ENCODE results near the gene ITGA2.

The ITGA2 gene

DNA sequence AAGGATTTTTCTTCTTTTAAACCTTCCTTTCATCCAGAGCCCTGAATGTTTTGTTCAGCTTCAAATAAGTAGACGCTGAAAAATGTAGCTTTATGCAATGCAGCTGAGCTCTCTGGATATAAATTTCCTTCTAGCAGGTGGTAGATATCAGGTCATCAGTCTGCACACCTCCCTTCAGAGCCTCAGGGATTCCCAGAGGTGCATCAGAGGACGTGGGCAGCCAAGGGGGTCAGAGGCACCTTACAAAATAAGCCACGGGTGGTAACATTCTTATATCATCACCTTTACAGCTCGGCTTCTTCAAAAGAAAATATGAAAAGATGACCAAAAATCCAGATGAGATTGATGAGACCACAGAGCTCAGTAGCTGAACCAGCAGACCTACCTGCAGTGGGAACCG, 101.1 kb downstream of the ITGA2 start:
- Histone ChIP-seq H3K27me3 (no peaks in the 10 kb centered on the region), H3K36me3 (no peaks in the 10 kb centered on the region), H3K4me3 (ENCODE audit: low read depth, low read length) (no peak overlapping the region), H3K9me3 (no peaks in the 10 kb centered on the region), H3K4me1 (no peaks in the 10 kb centered on the region)
- TF ChIP-seq, protein P1, sequence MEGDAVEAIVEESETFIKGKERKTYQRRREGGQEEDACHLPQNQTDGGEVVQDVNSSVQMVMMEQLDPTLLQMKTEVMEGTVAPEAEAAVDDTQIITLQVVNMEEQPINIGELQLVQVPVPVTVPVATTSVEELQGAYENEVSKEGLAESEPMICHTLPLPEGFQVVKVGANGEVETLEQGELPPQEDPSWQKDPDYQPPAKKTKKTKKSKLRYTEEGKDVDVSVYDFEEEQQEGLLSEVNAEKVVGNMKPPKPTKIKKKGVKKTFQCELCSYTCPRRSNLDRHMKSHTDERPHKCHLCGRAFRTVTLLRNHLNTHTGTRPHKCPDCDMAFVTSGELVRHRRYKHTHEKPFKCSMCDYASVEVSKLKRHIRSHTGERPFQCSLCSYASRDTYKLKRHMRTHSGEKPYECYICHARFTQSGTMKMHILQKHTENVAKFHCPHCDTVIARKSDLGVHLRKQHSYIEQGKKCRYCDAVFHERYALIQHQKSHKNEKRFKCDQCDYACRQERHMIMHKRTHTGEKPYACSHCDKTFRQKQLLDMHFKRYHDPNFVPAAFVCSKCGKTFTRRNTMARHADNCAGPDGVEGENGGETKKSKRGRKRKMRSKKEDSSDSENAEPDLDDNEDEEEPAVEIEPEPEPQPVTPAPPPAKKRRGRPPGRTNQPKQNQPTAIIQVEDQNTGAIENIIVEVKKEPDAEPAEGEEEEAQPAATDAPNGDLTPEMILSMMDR (IDR thresholded peaks at IDR 0.05; ENCODE audit: low read depth, low read length) = no peak
- DNase-seq = no peak

DNA sequence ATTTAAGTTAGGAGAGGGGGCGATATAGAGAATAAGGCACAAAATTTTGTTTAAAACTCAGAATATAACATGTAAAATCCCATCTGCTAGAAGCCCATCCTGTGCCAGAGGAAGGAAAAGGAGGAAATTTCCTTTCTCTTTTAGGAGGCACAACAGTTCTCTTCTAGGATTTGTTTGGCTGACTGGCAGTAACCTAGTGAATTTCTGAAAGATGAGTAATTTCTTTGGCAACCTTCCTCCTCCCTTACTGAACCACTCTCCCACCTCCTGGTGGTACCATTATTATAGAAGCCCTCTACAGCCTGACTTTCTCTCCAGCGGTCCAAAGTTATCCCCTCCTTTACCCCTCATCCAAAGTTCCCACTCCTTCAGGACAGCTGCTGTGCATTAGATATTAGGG, 102.1 kb downstream of the ITGA2 start:
- TF ChIP-seq, protein P1 (IDR thresholded peaks at IDR 0.05; ENCODE audit: low read depth, low read length) = no peak
- H3K36me3 ChIP-seq = no peaks in the 10 kb centered on the region
- H3K4me3 ChIP-seq (ENCODE audit: low read depth, low read length) = no peak overlapping the region
- H3K4me1 ChIP-seq = no peaks in the 10 kb centered on the region
- no peaks in the 10 kb centered on the region for H3K9me3 ChIP-seq
- no peaks in the 10 kb centered on the region for H3K27me3 ChIP-seq
- no peak for DNase-seq

DNA sequence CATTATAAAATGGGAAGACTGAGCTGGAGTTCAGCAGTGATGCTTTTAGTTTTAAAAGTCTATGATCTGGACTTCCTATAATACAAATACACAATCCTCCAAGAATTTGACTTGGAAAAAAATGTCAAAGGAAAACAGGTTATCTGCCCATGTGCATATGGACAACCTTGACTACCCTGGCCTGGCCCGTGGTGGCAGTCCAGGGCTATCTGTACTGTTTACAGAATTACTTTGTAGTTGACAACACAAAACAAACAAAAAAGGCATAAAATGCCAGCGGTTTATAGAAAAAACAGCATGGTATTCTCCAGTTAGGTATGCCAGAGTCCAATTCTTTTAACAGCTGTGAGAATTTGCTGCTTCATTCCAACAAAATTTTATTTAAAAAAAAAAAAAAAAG, 103.1 kb downstream of the ITGA2 start:
- H3K27me3 ChIP-seq = no peaks in the 10 kb centered on the region
- TF ChIP-seq, protein P1 (IDR thresholded peaks at IDR 0.05; ENCODE audit: low read depth, low read length) = no peak
- no peak for DNase-seq
- no peaks in the 10 kb centered on the region for H3K36me3 ChIP-seq
- H3K9me3 ChIP-seq = no peaks in the 10 kb centered on the region
- no peaks in the 10 kb centered on the region for H3K4me1 ChIP-seq
- no peak overlapping the region for H3K4me3 ChIP-seq (ENCODE audit: low read depth, low read length)

DNA sequence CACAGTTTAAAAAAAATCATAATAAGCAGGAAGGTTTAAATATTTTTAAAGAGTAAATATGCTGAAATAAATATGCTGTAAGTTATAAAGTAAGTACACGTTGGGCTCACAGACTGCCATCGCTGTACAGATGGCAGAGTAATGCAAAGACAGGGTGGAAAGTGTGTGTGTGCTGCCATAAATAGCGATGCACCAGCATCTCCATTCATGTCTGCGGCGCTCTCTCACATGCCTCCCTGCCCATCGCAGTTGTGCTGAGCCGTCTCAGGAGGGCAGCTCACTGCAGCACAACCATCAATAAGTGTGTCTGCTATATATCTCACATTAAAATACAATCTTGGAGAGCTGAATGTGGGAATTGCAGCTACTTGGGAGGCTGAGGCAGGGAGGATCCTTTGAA, 106.1 kb downstream of the ITGA2 start:
- Histone ChIP-seq H3K4me1 (no peaks in the 10 kb centered on the region), H3K27me3 (no peaks in the 10 kb centered on the region), H3K36me3 (peaks cover 4% of the 10 kb centered on the region; the same call in 1 of the 2 replicates), H3K4me3 (ENCODE audit: low read depth, low read length) (no peak overlapping the region), H3K9me3 (no peaks in the 10 kb centered on the region)
- DNase-seq = no peak
- TF ChIP-seq, protein P1 (IDR thresholded peaks at IDR 0.05; ENCODE audit: low read depth, low read length) = no peak

DNA sequence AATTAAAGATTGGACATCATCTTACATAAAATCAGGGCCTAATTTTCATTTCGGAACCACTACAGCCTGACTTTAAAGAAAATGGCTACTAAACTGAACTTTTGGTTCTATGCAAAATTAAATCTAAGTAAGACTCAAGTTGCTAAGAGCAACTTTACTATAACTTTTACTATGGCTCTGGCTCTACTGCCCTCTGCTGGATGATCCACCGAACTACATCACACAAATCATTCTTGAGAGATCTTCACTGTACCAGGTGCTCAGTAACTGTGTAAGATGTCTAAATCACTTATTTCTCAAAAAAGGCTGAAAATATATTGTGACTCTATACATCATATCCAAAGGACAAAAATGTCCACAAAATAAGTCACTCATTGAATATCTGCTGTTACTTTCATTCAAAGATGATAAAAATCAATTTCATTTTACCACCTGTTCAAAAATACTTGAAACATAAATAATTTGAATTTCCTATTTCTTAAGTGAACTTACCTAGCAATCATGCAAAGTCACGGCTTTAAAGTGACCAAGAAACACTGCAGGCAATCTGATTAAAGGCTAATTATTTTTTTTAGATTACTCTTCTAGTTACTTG, 106.9 kb downstream of the ITGA2 start:
- peak; percentile 45 for DNase-seq
- H3K4me1 ChIP-seq = no peaks in the 10 kb centered on the region

DNA sequence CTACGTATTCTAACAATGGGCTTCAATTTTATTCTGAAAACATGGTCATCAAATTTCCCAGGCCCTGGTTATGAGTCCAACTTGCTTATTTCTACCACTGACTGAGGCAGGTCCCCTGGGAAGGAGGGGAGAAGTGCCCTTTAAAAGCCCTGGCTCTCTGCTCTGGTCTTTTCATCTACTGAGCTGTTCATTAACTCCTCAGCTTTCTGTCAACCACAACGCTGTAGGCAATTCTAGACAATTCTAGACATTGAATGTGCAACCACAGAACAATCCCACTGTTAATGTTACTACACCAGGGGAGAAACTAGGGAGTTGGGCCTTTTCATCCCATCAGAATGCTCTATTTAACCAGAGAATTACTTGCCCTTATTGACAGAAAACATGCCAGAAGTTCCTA, 110.4 kb downstream of the ITGA2 start:
- H3K27me3 ChIP-seq = no peaks in the 10 kb centered on the region
- H3K36me3 ChIP-seq = peaks cover 8% of the 10 kb centered on the region
- H3K9me3 ChIP-seq = no peaks in the 10 kb centered on the region
- no peaks in the 10 kb centered on the region for H3K4me1 ChIP-seq
- no peak for DNase-seq
- no peak overlapping the region for H3K4me3 ChIP-seq (ENCODE audit: low read depth, low read length)
- TF ChIP-seq, protein P1 (IDR thresholded peaks at IDR 0.05; ENCODE audit: low read depth, low read length) = no peak

More for the DNA sequence above, 106.9 kb downstream of the ITGA2 start:
- TF ChIP-seq, protein P1 (IDR thresholded peaks at IDR 0.05; ENCODE audit: low read depth, low read length) = peak; percentile 93
- H3K4me3 ChIP-seq (ENCODE audit: low read depth, low read length) = no peak overlapping the region
- no peaks in the 10 kb centered on the region for H3K27me3 ChIP-seq
- H3K36me3 ChIP-seq = peaks cover 5% of the 10 kb centered on the region; the same call in 1 of the 2 replicates
- no peaks in the 10 kb centered on the region for H3K9me3 ChIP-seq

All from BE2C (cell line).